HG02970 (cell line): Measurements from ENCODE around the gene RFC2.
A peak's percentile ranks its signal among the peaks of the same experiment; 100 is the strongest.
"Not testable (repeated sequence)": the region's sequence is repeated elsewhere in the genome, so short reads cannot be mapped to it uniquely, and the experiment has no call there.

ENCODE experiments used
- ATAC-seq: cut with Tn5 transposase; IDR thresholded peaks from one replicate; pipeline ENCODE4 v1.9.1; 2021; ENCODE audit warnings: mild to moderate bottlenecking, moderate library complexity, moderate number of reproducible peaks; ENCODE audit not compliant: unreplicated experiment, low FRiP score

RFC2 gene

DNA sequence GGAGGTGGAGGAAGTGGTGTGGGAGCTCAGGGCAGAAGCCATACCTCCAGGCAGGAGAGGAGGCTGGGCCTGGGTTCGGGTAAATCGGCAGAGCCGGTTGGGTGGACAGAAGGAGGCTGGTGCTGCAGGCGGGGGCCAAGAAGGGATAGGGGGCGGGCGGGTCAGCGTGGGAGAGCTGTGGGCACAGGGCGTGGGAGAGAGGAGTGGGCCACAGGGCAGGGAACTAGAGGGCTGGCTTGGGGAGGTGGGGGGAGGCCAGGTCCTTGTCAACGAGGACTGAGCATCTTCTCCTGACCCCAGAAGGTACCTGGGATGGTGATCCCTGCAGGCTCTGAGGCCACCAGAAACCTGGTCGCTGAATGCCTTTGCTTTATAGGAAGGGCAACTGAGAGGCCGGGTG, 32.5 kb downstream of the RFC2 start:
- no peak for ATAC-seq

DNA sequence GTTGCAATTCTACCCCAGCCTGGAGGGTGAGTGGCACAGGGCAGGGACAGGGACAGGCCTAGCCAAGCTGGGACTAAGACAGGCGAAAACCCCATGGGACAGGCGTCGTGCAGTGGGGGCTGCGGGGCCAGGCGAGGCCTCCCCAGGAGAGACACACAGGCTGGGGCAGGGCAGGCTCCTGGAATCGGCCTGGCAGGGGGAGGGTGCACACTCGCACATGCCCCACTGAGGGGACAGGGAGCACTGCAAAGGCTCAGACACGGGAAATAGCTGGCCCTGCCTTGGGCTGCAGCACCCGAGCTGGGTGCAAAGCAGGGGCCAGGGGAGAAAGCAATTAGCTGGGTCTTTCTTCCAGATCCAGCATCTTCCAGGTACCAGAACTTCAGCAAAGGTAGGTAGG, 34.0 kb downstream of the RFC2 start:
- ATAC-seq, result no peak

DNA sequence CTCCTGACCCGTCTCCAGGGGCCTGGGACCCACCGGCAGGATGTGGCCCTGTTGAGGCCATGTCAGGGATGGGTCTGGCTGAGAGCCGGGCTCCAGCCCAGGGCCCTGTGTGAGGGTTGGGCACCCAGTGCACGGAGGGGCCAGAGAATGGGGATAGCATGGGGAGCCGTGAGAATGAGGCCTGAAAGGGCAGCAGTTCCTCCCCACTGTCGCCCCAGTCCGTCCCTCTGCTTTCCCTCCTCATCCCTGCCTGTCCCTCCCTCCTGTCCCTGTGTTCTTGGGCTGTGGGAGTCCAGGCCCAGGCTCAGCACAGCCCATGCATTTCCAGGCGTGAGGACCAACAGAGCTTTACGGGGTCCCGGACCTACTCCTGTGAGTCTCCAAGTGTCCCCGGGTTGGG, 34.8 kb downstream of the RFC2 start:
- no peak for ATAC-seq

DNA sequence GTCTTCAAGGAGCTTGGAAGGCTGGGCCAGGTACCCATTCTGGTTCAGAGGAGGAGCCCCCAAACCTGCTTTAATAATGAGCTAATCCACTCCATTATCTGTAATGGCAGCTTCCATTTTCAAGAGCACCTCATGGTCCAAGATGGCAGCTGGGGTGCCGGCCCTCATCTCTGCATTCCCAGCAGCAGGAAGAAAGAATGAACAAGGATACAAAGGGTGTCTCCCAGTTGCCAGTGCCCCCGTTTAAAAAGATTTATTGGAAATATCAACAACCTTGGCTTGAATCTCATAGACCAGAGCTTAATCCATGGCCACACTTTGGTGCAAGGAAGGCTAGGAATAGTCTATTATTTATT, 35.9 kb downstream of the RFC2 start:
- ATAC-seq, result no peak

DNA sequence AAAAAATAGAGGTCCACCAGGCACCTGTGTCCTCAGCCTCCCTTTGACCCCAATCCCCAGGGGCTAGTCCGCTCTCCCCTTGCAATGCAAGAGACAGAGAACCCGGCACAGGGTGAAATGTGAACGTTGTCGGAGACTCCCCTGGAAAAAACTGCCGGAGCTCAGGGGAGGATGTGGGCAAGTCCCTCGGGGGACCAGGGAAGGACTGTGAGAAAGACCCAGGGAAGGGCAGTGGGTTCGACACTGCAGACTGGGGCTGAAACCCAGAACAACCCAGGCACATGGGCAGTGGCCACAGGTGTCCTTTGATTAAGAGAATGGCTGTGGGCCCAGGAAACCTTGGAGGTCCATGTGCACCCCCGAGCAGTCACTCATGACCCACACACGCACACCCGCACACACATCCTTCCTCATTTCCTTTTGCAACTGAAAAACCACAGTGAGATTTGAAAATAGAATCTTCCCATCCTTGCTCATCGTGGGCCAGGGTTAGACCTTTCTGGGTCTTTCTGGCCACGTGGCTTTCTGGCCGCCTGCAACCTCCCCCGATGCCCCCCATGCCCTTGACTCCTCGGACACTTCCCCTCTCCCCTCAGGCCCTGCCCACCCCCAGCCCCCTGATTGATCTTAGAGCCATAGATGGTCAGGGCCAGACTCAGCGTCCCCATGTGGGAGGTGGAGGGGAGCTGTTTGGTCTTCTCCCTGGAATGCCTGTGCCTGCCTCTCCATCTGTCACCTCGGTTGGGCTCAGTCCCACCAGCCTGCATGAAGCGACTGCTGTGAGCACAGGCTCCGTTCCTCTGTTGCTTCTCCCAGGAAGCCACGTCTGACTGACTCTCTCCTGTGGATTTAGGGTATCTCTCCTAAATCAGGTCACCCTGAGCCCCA, 36.5 kb downstream of the RFC2 start:
- ATAC-seq, result peak; percentile 45

DNA sequence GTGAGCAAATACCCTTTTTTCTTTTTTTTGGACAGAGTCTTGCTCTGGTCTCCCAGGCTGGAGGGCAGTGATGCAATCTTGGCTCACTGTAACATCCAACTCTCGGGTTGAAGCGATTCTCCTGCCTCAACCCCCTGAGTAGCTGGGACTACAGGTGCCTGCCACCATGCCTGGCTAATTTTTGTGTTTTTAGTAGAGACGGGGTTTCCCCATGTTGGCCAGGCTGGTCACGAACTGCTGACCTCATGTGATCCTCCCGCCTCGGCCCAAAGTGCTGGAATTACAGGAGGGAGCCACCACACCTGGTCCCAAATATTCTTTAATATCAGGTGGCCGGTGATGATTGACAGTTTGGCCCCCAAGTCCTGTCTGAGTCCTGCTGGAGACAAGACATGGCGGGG, 37.8 kb downstream of the RFC2 start:
- no peak for ATAC-seq

DNA sequence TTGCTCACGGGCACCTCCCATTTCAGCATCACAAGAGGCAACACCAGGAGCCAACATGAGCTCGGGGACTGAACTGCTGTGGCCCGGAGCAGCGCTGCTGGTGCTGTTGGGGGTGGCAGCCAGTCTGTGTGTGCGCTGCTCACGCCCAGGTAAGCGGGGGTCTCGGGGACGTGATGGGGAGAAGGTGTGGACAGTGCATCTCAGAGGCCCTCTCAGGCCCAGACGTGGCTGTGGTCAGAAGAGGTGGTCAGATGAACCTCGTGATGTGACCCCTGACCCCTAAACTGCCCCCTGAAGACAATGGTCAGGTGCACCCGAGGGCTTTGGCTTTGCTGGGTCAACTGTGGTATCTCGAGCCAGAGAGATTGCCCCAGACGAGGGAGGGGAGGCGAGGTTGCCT, 38.3 kb downstream of the RFC2 start:
- no peak for ATAC-seq

- ATAC-seq, result no peak
These were observed 39.2 kb downstream of the RFC2 start for GRCh38 chr7:74214816-74215630.

DNA sequence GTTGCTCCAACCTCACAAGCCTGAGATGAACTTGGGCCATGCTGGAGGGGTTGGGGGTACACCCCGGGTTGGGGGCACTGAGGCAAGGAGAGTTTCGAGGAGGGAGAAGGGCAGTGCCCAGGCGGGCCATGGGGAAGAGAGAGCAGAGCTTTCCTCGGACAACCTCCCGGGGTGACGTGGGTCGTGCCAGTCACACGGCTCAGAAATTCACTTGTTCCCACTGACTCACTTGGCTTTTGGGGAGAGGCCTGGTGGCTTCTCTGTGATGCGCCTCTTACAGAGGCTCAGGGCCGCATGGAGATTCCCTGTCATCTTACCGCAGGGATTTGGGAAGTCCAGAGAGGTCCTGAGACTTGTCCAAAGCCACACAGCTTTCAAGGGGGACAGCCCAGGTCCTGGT, 41.5 kb downstream of the RFC2 start:
- ATAC-seq, result no peak

DNA sequence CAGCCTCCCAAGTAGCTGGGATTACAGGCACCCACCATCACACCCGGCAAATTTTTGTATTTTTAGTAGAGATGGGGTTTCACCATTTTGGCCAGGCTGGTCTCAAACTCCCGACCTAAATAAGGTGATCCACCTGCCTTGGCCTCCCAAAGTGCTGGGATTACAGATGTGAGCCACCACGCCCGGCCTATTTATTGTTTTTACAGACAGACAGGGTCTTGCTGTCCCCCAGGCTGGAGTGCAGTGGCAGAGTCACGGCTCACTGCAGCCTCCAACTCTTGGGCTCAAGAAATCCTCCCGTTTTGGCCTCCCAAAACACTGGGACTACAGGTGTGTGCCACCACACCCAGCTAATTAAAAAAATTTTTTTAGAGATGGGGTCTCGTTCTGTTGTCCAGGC, 46.0 kb downstream of the RFC2 start:
- not testable (repeated sequence) for ATAC-seq

GRCh38 chr7:74207586-74207985, 46.6 kb downstream of the RFC2 start:
- ATAC-seq, result no peak

DNA sequence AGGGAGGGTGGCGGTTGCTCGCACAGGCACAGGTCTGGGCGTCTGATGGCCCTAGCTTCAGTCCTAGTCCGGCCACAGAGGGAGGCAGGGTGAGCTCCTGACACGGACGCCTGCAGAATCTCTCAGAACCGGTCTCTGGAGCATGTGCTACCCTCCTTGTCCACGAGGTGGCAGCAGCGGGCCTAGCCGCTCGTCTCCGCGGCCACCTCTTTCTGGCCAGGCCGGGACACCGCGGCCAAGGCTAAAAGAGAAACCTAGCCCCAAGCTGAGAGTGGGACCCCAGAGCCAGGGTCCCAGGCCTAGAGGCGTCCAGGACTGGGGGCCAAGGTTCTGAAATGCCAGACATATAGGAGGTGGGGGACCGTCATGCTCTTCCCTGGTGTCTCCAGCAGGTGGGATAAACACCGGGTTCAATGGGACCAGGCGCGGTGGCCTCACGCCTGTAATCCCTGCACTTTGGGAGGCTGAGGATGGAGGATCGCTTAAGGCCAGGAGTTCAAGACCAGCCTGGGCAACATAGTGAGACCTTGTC, 47.5 kb downstream of the RFC2 start:
- ATAC-seq, result peak; percentile 41

DNA sequence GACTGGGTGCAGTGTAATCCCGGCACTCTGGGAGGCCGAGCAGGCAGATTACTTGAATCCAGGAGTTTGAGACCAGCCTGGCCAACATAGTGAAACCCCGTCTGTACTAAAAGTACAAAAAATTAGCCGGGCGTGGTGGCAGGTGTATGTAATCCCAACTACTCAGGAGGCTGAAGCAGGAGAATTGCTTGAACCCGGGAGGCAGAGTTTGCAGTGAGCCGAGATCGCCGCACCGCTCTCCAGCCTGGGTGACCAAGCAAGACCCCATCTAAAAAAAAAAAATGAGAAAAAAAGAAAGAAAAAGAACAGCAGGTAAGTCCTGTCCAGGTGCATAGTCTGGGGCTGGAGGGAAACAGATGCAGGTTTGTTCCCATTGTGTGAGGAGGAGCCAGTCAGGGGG, 48.1 kb downstream of the RFC2 start:
- ATAC-seq, result not testable (repeated sequence)

- ATAC-seq, result no peak
These were observed 50.1 kb downstream of the RFC2 start for GRCh38 chr7:74203956-74204618.

- no peak for ATAC-seq
These were observed 51.2 kb downstream of the RFC2 start for GRCh38 chr7:74202841-74203556.

- no peak for ATAC-seq
These were observed 54.4 kb downstream of the RFC2 start for GRCh38 chr7:74199551-74200355.

- ATAC-seq, result no peak
These were observed 56.6 kb downstream of the RFC2 start for GRCh38 chr7:74197449-74198124.

GRCh38 chr7:74195968-74196654, 58.1 kb downstream of the RFC2 start:
- ATAC-seq, result not testable (repeated sequence)
